ENCODE results near the gene CAMK2A. TPM values are rescaled to one million over a fixed set of nuclear protein-coding genes. Genes with fewer than 3 reads are reported as not detected.

Gene CAMK2A
- total and polyA plus RNA-seq, 2 donors (not counting 3 experiments of a cell fraction or from before 2014, with no cell fraction given): not detected

DNA sequence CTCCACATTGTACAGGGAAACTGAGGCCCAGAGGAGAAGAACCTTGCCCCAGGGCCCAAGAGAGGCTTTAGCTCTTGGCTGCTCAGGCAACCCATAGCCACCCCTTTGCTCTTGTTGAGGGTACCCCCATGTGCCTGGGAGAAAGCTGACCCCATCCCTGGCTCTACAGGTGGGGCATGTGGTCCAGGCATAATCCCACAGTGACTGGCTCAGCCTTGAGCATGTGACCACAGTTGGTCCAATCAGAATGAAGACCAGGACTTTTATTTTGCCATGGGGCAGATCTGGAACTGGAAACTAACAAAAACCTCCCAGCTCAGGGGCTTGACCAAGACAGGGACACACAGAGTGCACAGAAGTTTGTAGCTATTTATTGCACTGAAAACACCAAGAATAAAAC, 70.4 kb downstream of the CAMK2A start:
- intact Hi-C loops (cut with micrococcal nuclease): loop anchor here (2.0 to 5.0 kb wide), 2 partner anchors 218 to 582 kb away; partner anchors contain the start of genes HMGXB3 and TIGD6
- no peaks in the 10 kb centered on the region for H3K36me3 ChIP-seq (ENCODE audit: control insufficient read depth in 2 of 2, extremely low read depth in 1 of 2, insufficient read depth in 2 of 2, low read length in 2 of 2)
- no peaks in the 10 kb centered on the region for H3K9me3 ChIP-seq (replicated peaks; ENCODE audit: control insufficient read depth, insufficient read depth, low read length)
- CTCF ChIA-PET: interaction anchor here (0.7 to 6.5 kb wide), 17 partner anchors 10 to 386 kb away, joined by 3 to 65 read pairs (median 6); no protein-coding TSS in a partner anchor
- TF ChIP-seq MYC (IDR thresholded peaks at IDR 0.05; ENCODE audit: low read depth, low read length) (no peak), GATA2 (IDR thresholded peaks at IDR 0.05; ENCODE audit: insufficient read depth, insufficient read length, low read depth, low read length) (no peak)
- no peak overlapping the region for H3K27ac ChIP-seq (ENCODE audit: insufficient read depth, low read depth, low read length)
- DNase-seq (ENCODE audit: low read depth, low spot score) (no peak), FAIRE-seq (no peak)
- H4K20me1 ChIP-seq (replicated peaks; ENCODE audit: control insufficient read depth, extremely low read depth, insufficient read depth, low read length): no peaks in the 10 kb centered on the region
- no peak overlapping the region for H3K4me2 ChIP-seq (ENCODE audit: insufficient read depth, low read length)
- H2AFZ ChIP-seq (ENCODE audit: low read depth, low read length): no peak overlapping the region
- no TSS peak for BruUV-seq (replicated peaks)
- no peaks in the 10 kb centered on the region for H3K9me1 ChIP-seq (replicated peaks; ENCODE audit: control insufficient read depth, extremely low read depth, insufficient read depth, low read length)
- H3K4me3 ChIP-seq (replicated peaks in 1 of 3; ENCODE audit: insufficient read depth in 1 of 3, low read depth in 1 of 3, low read length in 3 of 3): no peak overlapping the region
- H3K4me1 ChIP-seq (ENCODE audit: control insufficient read depth, extremely low read depth, insufficient read depth, low read length): no peaks in the 10 kb centered on the region
- no peaks in the 10 kb centered on the region for H3K79me2 ChIP-seq (ENCODE audit: control insufficient read depth, insufficient read depth, low read length)
- POLR2A ChIA-PET: no interaction called here
- dilution Hi-C loops (cut with MboI; ENCODE audit: extremely low pct_ligation_motif_present, low sequenced_read_pairs): no loop called here
- peaks cover 0 to 8% of the 10 kb centered on the region in 2 experiments for H3K27me3 ChIP-seq (ENCODE audit: control insufficient read depth in 2 of 2, insufficient read depth in 2 of 2, low read length in 2 of 2)
- H3K9ac ChIP-seq (replicated peaks; ENCODE audit: extremely low read depth, insufficient read depth, low read length): no peak overlapping the region

DNA sequence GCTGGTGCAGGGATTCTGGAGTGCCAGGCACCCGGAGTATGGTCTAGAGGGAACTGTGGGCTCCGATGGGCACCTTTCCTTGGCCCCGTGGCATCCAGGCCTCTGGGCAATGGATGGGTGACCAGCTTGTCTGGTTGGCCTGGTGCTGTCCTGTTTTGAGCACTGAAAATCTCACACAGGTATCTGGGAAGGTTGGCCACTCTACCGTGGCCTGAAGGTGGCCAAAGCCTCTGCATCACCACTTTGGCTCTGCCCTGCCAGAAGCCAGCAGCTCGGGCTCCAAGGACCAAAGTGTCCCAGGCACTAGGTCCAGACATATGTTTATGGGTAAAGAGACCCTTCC, 70.9 kb downstream of the CAMK2A start:
- intact Hi-C loops (cut with micrococcal nuclease): loop anchor here (1.0 to 5.0 kb wide), 8 partner anchors 57 to 581 kb away; partner anchors contain the start of genes HMGXB3 and TIGD6
- Histone ChIP-seq H3K4me1 (ENCODE audit: control insufficient read depth, extremely low read depth, insufficient read depth, low read length) (no peaks in the 10 kb centered on the region), H3K9me3 (replicated peaks; ENCODE audit: control insufficient read depth, insufficient read depth, low read length) (no peaks in the 10 kb centered on the region), H2AFZ (ENCODE audit: low read depth, low read length) (no peak overlapping the region), H3K27ac (ENCODE audit: insufficient read depth, low read depth, low read length) (no peak overlapping the region), H4K20me1 (replicated peaks; ENCODE audit: control insufficient read depth, extremely low read depth, insufficient read depth, low read length) (no peaks in the 10 kb centered on the region), H3K4me3 (replicated peaks in 1 of 3; ENCODE audit: insufficient read depth in 1 of 3, low read depth in 1 of 3, low read length in 3 of 3) (no peak overlapping the region), H3K79me2 (ENCODE audit: control insufficient read depth, insufficient read depth, low read length) (no peaks in the 10 kb centered on the region), H3K36me3 (ENCODE audit: control insufficient read depth in 2 of 2, extremely low read depth in 1 of 2, insufficient read depth in 2 of 2, low read length in 2 of 2) (no peaks in the 10 kb centered on the region), H3K9me1 (replicated peaks; ENCODE audit: control insufficient read depth, extremely low read depth, insufficient read depth, low read length) (no peaks in the 10 kb centered on the region), H3K9ac (replicated peaks; ENCODE audit: extremely low read depth, insufficient read depth, low read length) (no peak overlapping the region), H3K27me3 (ENCODE audit: control insufficient read depth in 2 of 2, insufficient read depth in 2 of 2, low read length in 2 of 2) (peaks cover 0 to 8% of the 10 kb centered on the region in 2 experiments), H3K4me2 (ENCODE audit: insufficient read depth, low read length) (no peak overlapping the region)
- FAIRE-seq (no peak), DNase-seq (ENCODE audit: low read depth, low spot score) (no peak)
- dilution Hi-C loops (cut with MboI; ENCODE audit: extremely low pct_ligation_motif_present, low sequenced_read_pairs): no loop called here
- no TSS peak for BruUV-seq (replicated peaks)
- ChIA-PET CTCF (interaction anchor here (0.6 to 6.5 kb wide), 35 partner anchors 9 to 582 kb away, joined by 3 to 65 read pairs (median 4); partner anchors contain the start of gene CDX1), POLR2A (no interaction called here)
- TF ChIP-seq, protein P1, sequence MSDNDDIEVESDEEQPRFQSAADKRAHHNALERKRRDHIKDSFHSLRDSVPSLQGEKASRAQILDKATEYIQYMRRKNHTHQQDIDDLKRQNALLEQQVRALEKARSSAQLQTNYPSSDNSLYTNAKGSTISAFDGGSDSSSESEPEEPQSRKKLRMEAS (IDR thresholded peaks at IDR 0.05; ENCODE audit: insufficient read depth, insufficient read length): no peak
- TF ChIP-seq MYC (IDR thresholded peaks at IDR 0.05; ENCODE audit: low read depth, low read length): no peak
- TF ChIP-seq, protein P2, sequence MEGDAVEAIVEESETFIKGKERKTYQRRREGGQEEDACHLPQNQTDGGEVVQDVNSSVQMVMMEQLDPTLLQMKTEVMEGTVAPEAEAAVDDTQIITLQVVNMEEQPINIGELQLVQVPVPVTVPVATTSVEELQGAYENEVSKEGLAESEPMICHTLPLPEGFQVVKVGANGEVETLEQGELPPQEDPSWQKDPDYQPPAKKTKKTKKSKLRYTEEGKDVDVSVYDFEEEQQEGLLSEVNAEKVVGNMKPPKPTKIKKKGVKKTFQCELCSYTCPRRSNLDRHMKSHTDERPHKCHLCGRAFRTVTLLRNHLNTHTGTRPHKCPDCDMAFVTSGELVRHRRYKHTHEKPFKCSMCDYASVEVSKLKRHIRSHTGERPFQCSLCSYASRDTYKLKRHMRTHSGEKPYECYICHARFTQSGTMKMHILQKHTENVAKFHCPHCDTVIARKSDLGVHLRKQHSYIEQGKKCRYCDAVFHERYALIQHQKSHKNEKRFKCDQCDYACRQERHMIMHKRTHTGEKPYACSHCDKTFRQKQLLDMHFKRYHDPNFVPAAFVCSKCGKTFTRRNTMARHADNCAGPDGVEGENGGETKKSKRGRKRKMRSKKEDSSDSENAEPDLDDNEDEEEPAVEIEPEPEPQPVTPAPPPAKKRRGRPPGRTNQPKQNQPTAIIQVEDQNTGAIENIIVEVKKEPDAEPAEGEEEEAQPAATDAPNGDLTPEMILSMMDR (IDR thresholded peaks at IDR 0.05; ENCODE audit: extremely low read depth in 1 of 2, insufficient read depth in 1 of 2, low read depth in 1 of 2, low read length in 2 of 2): no peak
- TF ChIP-seq POLR2AphosphoS5 (IDR thresholded peaks at IDR 0.05; ENCODE audit: insufficient read depth, low read depth, low read length): no peak
- TF ChIP-seq FOS (IDR thresholded peaks at IDR 0.05; ENCODE audit: borderline replicate concordance, insufficient read depth, low read length): no peak
- no peak for TF ChIP-seq GATA2 (IDR thresholded peaks at IDR 0.05; ENCODE audit: insufficient read depth, insufficient read length, low read depth, low read length)
- TF ChIP-seq POLR2A (IDR thresholded peaks at IDR 0.05; ENCODE audit: low read depth, low read length): no peak
- TF ChIP-seq EZH2 (IDR thresholded peaks at IDR 0.05; ENCODE audit: borderline replicate concordance, low read depth, low read length, severe bottlenecking): no peak
- no peak for TF ChIP-seq JUN (IDR thresholded peaks at IDR 0.05; ENCODE audit: borderline replicate concordance, insufficient read depth, insufficient read length, low read depth)

All from endothelial cell of umbilical vein (primary cell).